SIG-M5 treated with dmso at 0.1 percent for 504 hours (cell line): ENCODE results near the gene SOX6.
A peak's percentile ranks its signal among the peaks of the same experiment; 100 is the strongest.

Experiments
- DNase-seq: peaks from one replicate; lab custom pipeline; 2025; ENCODE audit not compliant: unreplicated experiment; lab: John Stamatoyannopoulos, UW

The SOX6 gene

GRCh38 chr11:16278979-16279378, 77.4 kb downstream of the SOX6 start:
- no peak for DNase-seq

GRCh38 chr11:16278273-16278672, 78.1 kb downstream of the SOX6 start:
- no peak for DNase-seq

- no peak for DNase-seq
Measured at GRCh38 chr11:16276251-16276650, 80.1 kb downstream of the SOX6 start.

GRCh38 chr11:16271258-16271657, 85.1 kb downstream of the SOX6 start:
- no peak for DNase-seq

- no peak for DNase-seq
Measured at GRCh38 chr11:16266021-16266420, 90.3 kb downstream of the SOX6 start.

- no peak for DNase-seq
Measured at GRCh38 chr11:16265022-16265421, 91.3 kb downstream of the SOX6 start.

- DNase-seq = no peak
Measured at GRCh38 chr11:16262645-16262955, 93.7 kb downstream of the SOX6 start.

GRCh38 chr11:16261836-16262644, 94.3 kb downstream of the SOX6 start:
- DNase-seq = no peak

- no peak for DNase-seq
Measured at GRCh38 chr11:16252373-16252772, 104.0 kb downstream of the SOX6 start.

- DNase-seq = no peak
Measured at GRCh38 chr11:16248248-16248647, 108.1 kb downstream of the SOX6 start.

GRCh38 chr11:16242806-16243205, 113.5 kb downstream of the SOX6 start:
- no peak for DNase-seq

- no peak for DNase-seq
Measured at GRCh38 chr11:16240687-16241086, 115.7 kb downstream of the SOX6 start.

- no peak for DNase-seq
Measured at GRCh38 chr11:16239141-16240105, 116.9 kb downstream of the SOX6 start.

GRCh38 chr11:16226245-16226644, 130.1 kb downstream of the SOX6 start:
- peak; percentile 0 for DNase-seq

GRCh38 chr11:16225623-16226022, 130.7 kb downstream of the SOX6 start:
- no peak for DNase-seq

GRCh38 chr11:16223558-16223957, 132.8 kb downstream of the SOX6 start:
- no peak for DNase-seq

- no peak for DNase-seq
Measured at GRCh38 chr11:16217631-16218030, 138.7 kb downstream of the SOX6 start.

- DNase-seq = no peak
Measured at GRCh38 chr11:16216831-16217230, 139.5 kb downstream of the SOX6 start.

GRCh38 chr11:16215352-16215751, 141.0 kb downstream of the SOX6 start:
- no peak for DNase-seq

GRCh38 chr11:16211407-16211806, 144.9 kb downstream of the SOX6 start:
- no peak for DNase-seq

- no peak for DNase-seq
Measured at GRCh38 chr11:16204261-16204660, 152.1 kb downstream of the SOX6 start.

- no peak for DNase-seq
Measured at GRCh38 chr11:16195651-16196050, 160.7 kb downstream of the SOX6 start.
